A673 (cell line): ENCODE measurements around the gene ASIC3. TPM values are rescaled to one million over a fixed set of nuclear protein-coding genes. Genes with fewer than 3 reads are reported as not detected.

Experiments
- BruUV-seq: library from RNA; stranded (reverse); fragments of 400-500 nt; replicated peaks from 2 replicates; lab custom pipeline; 2021; lab: Mats Ljungman, UMichigan
- CTCF ChIA-PET: fragments of 300-600 bp; sonication (Branson Sonifier 250); formaldehyde crosslinking; loops from one replicate; lab custom pipeline; 2022; ENCODE audit warnings: antibody characterized with exemption; lab: Charles Lee
- POLR2A ChIA-PET: fragments of 300-600 bp; sonication (Branson Sonifier 250); formaldehyde crosslinking; loops from one replicate; lab custom pipeline; 2022; ENCODE audit warnings: antibody characterized with exemption; ENCODE audit not compliant: low non-redundant PET; lab: Charles Lee
- DNase-seq: peaks from one replicate; pipeline ENCODE4 v3.0.0-alpha.2; 2015; ENCODE audit warnings: low spot score
- H3K27ac ChIP-seq: fragments of 200-600 bp; sonication (generic); 2 replicates; pipeline ENCODE4 v1.5.1; 2016; ENCODE audit warnings: mixed run types, low read depth, mild to moderate bottlenecking, mixed read lengths, antibody characterized with exemption, low read length; ENCODE audit not compliant: poor library complexity, severe bottlenecking
- H3K27me3 ChIP-seq: fragments of 200-600 bp; sonication (generic); replicated peaks from 2 replicates; pipeline ENCODE4 v1.6.1; 2017; ENCODE audit warnings: mixed run types, low read depth, mild to moderate bottlenecking, mixed read lengths, antibody characterized with exemption, low read length; ENCODE audit not compliant: insufficient read depth, poor library complexity
- H3K36me3 ChIP-seq: fragments of 200-600 bp; sonication (generic); 2 replicates; pipeline ENCODE4 v1.6.1; 2016; ENCODE audit warnings: mixed run types, mild to moderate bottlenecking, mixed read lengths, antibody characterized with exemption, low read length; ENCODE audit not compliant: insufficient read depth, poor library complexity, severe bottlenecking
- H3K4me1 ChIP-seq: fragments of 200-600 bp; sonication (generic); 2 replicates; pipeline ENCODE4 v1.6.1; 2017; ENCODE audit warnings: mixed run types, mild to moderate bottlenecking, mixed read lengths, antibody characterized with exemption, low read length; ENCODE audit not compliant: insufficient read depth, poor library complexity, severe bottlenecking
- H3K4me3 ChIP-seq: fragments of 200-600 bp; sonication (generic); 2 replicates; pipeline ENCODE4 v1.5.1; 2016; ENCODE audit warnings: low read depth, mixed run types, mild to moderate bottlenecking, mixed read lengths, low read length; ENCODE audit not compliant: poor library complexity, severe bottlenecking
- H3K9me3 ChIP-seq: fragments of 200-600 bp; sonication (generic); 2 replicates; pipeline ENCODE4 v1.6.1; 2016; ENCODE audit warnings: mixed run types, low read depth, mild to moderate bottlenecking, mixed read lengths, antibody characterized with exemption, low read length; ENCODE audit not compliant: poor library complexity, severe bottlenecking
- CTCF ChIP-seq: fragments of 300-800, 200-600 bp; sonication (generic); conservative IDR thresholded peaks from 2 replicates; pipeline ENCODE4 v1.5.1; 2017; ENCODE audit warnings: low read depth, mild to moderate bottlenecking, antibody characterized with exemption, low read length, moderate library complexity, mixed read lengths
- EZH2 ChIP-seq: fragments of 200-600 bp; sonication (generic); IDR thresholded peaks from 2 replicates; pipeline ENCODE4 v1.6.1; 2017; ENCODE audit warnings: borderline replicate concordance, low read depth, mild to moderate bottlenecking, mixed read lengths, antibody characterized with exemption, low read length; ENCODE audit not compliant: poor library complexity, severe bottlenecking
- intact Hi-C: fragments of 100-400 bp; cut with micrococcal nuclease; formaldehyde crosslinking; loops from one replicate; pipeline ENCODE4 v1.10.0; 2022; ENCODE audit not compliant: unreplicated experiment
- total RNA-seq: library from RNA; stranded (reverse); gene quantifications from 2 replicates; pipeline ENCODE4 v1.2.3, GENCODE V29; 2021

The ASIC3 gene
- total RNA-seq, 1 experiment from 2014 or later = 4.5 TPM

GRCh38 chr7:151095123-151095797 lies 46.9 kb downstream of the ASIC3 start:
- H3K9me3 ChIP-seq = no peaks in the 10 kb centered on the region
- H3K27me3 ChIP-seq = no peaks in the 10 kb centered on the region
- no peak for DNase-seq
- BruUV-seq = no TSS peak
- POLR2A ChIA-PET = interaction anchor here (0.7 kb wide), 1 partner anchor 13 kb away, joined by 9 read pairs; no protein-coding TSS in a partner anchor
- peaks cover 5% of the 10 kb centered on the region for H3K36me3 ChIP-seq
- intact Hi-C loops = no loop called here
- no peaks in the 10 kb centered on the region for H3K4me1 ChIP-seq
- no peak for TF ChIP-seq CTCF
- H3K4me3 ChIP-seq = no peak overlapping the region
- H3K27ac ChIP-seq = no peak overlapping the region
- CTCF ChIA-PET = interaction anchor here (0.5 to 0.6 kb wide), 2 partner anchors 20 to 30 kb away, joined by 4 to 5 read pairs; no protein-coding TSS in a partner anchor

DNA sequence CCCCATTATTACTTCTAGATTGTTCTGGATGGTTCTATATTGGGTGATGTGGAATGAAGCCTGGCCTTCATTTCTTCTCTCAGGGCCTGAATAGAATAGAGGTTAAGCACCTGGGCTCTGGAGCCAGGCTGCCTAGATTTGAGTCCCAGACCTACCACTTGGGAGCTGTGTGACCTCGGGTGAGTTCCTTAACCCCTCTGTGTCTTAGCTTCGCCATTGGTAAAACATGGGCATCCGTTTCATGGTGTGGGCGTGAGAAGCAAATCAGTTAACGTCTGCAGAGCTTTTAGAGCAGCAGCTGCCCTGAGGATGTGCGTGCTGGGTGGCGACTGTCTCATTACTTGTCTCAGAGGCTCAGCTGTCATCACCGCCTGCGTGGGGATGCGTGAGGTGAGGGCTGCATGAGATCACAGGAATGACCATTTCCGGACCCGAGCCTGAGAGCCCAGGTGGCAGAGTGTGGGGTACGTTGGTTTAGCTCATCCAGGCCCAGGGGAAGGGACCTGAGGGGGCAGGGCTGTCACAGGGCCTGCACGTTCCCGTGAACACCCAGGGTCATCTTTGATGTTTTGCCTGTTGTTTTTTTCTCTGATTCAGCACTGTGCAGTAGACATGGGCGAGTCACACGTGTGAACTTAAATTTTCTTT lies 47.6 kb downstream of the ASIC3 start:
- peaks cover 5% of the 10 kb centered on the region for H3K36me3 ChIP-seq
- H3K4me3 ChIP-seq = no peak overlapping the region
- no peak for DNase-seq
- H3K4me1 ChIP-seq = no peaks in the 10 kb centered on the region
- BruUV-seq = no TSS peak
- no peaks in the 10 kb centered on the region for H3K27me3 ChIP-seq
- intact Hi-C loops = no loop called here
- ChIA-PET POLR2A (interaction anchor here (0.7 kb wide), 1 partner anchor 12 kb away, joined by 9 read pairs; no protein-coding TSS in a partner anchor), CTCF (no interaction called here)
- H3K27ac ChIP-seq = no peak overlapping the region
- H3K9me3 ChIP-seq = no peaks in the 10 kb centered on the region
- TF ChIP-seq CTCF (no peak), EZH2 (no peak)

DNA sequence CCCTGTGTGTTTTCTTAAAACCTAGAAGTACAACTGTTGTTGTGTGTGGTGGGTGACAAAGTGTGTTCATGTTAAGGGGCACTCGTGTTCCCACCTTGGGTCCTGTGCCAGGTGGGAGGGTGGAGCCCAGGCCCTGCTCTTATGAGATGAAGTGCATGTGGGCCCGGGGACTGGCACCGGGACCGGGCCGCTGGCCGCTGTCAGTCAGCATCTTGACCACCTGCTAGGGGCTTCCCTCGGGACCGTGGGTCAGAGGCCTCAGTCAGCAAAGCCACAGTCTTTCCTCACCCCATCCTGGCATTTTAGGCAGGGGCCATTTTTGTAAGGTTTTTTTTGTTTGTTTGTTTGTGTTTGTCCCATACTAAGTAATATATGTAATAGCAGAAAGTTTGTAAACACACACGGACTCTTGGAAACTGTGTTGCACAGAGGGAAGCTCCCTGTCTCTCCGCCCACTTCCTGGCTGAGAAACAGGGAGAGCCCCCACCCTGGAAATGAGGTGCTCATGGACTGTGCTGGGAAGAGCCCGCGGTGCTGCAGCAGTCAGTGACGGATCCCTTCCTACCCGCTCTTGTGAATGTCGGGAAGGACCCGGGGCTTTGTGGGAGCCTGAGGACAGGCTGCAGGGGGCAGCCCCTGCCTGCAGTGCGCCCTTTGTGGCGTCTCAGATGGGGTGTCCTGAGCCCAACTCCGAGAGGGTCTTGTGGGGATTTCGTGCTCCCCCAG lies 51.3 kb downstream of the ASIC3 start:
- no peaks in the 10 kb centered on the region for H3K4me1 ChIP-seq
- POLR2A ChIA-PET = no interaction called here
- no peak overlapping the region for H3K27ac ChIP-seq
- intact Hi-C loops = no loop called here
- H3K4me3 ChIP-seq = no peak overlapping the region
- no peak for DNase-seq
- no TSS peak for BruUV-seq
- no peaks in the 10 kb centered on the region for H3K36me3 ChIP-seq
- TF ChIP-seq CTCF (no peak), EZH2 (no peak)
- CTCF ChIA-PET = no interaction called here
- no peaks in the 10 kb centered on the region for H3K9me3 ChIP-seq
- no peaks in the 10 kb centered on the region for H3K27me3 ChIP-seq
